Cardiac muscle cell (in vitro differentiated cells and primary cell): ENCODE measurements around the gene SLC25A24. TPM values are rescaled to one million over a fixed set of nuclear protein-coding genes. Genes with fewer than 3 reads are reported as not detected.
"Not testable (repeated sequence)": the region's sequence is repeated elsewhere in the genome, so short reads cannot be mapped to it uniquely, and the experiment has no call there.

ENCODE experiments used
- DNase-seq, 2 donors: peaks; one replicate each; pipeline versions ENCODE4 v3.0.0 to v3.0.0-alpha.2; 2010 to 2017; ENCODE audit warnings: low read depth in 1 of 2, low spot score in 1 of 2
- H3K27ac ChIP-seq: fragments of 200-600 bp; sonication (generic); 2 replicates; pipeline ENCODE4 v1.5.1; 2016
- H3K27me3 ChIP-seq: fragments of 200-600 bp; sonication (generic); 2 replicates; pipeline ENCODE4 v1.6.0; 2016; ENCODE audit warnings: control low read depth
- H3K36me3 ChIP-seq: fragments of 200-600 bp; sonication (generic); 2 replicates; pipeline ENCODE4 v1.5.1; 2016; ENCODE audit warnings: control low read depth
- H3K4me1 ChIP-seq: fragments of 200-600 bp; sonication (generic); 2 replicates; pipeline ENCODE4 v1.8.1; 2017; ENCODE audit warnings: low read depth, mild to moderate bottlenecking, mixed run types
- H3K4me3 ChIP-seq: fragments of 200-600 bp; sonication (generic); 2 replicates; pipeline ENCODE4 v1.5.1; 2016; ENCODE audit warnings: mild to moderate bottlenecking
- H3K9me3 ChIP-seq: fragments of 200-600 bp; sonication (generic); 2 replicates; pipeline ENCODE4 v1.5.1; 2017; ENCODE audit warnings: low read depth, mild to moderate bottlenecking, control low read depth
- polyA plus RNA-seq: library from polyadenylated mRNA; unstranded; fragments of >200 nt; fragmentation: Nextera tagmentation; extraction: Ambion mirVana; gene quantifications from 2 replicates; pipeline ENCODE4 v1.2.1, GENCODE V29; 2016
- total RNA-seq: library from RNA; depleted of rRNA; stranded (reverse); fragments of >200 nt; gene quantifications from 2 replicates; pipeline ENCODE4 v1.2.3, GENCODE V29; 2016
- TF ChIP-seq, protein P1 (sequence below): IDR thresholded peaks from 2 replicates; pipeline ENCODE4 v1.5.1; 2012; ENCODE audit warnings: low read depth, mild to moderate bottlenecking, low read length

Gene SLC25A24
- total and polyA plus RNA-seq, 2 experiments from 2014 or later = 13.6 to 15.5 TPM

DNA sequence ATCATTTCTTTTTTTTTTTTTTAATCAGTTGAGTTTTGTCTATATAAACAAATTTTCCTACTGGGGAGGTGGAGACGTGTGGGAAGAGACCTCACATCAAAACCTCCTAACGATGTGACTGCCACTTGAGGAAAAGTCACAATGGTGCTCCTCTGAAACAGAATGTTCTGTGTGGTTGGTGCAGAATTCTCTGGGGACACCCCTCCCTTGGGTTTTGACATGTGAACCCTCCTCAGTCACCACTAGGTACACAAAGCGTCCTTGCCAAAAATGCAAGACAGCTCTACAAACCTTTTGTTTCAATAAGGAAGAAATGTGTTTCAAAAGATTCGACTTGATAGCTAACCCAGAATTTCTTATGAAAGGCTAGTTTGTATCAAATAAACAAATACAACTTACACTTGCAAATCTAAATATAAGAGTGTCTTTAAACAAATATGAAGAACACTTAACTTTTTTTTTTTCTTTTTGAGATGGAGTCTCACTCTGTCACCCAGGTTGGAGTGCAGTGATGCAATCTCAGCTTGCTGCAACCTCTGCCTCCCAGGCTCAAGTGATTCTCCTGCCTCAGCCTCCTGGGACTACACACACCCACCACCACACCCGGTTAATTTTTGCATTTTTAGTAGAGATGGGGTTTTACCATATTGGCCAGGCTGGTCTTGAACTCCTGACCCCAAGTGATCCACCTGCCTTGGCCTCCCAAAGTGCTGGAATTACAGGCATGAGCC lies 9.3 kb downstream of the SLC25A24 start:
- TF ChIP-seq, protein P1, sequence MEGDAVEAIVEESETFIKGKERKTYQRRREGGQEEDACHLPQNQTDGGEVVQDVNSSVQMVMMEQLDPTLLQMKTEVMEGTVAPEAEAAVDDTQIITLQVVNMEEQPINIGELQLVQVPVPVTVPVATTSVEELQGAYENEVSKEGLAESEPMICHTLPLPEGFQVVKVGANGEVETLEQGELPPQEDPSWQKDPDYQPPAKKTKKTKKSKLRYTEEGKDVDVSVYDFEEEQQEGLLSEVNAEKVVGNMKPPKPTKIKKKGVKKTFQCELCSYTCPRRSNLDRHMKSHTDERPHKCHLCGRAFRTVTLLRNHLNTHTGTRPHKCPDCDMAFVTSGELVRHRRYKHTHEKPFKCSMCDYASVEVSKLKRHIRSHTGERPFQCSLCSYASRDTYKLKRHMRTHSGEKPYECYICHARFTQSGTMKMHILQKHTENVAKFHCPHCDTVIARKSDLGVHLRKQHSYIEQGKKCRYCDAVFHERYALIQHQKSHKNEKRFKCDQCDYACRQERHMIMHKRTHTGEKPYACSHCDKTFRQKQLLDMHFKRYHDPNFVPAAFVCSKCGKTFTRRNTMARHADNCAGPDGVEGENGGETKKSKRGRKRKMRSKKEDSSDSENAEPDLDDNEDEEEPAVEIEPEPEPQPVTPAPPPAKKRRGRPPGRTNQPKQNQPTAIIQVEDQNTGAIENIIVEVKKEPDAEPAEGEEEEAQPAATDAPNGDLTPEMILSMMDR = no peak
- Histone ChIP-seq H3K4me1 (no peaks in the 10 kb centered on the region), H3K27ac (no peak overlapping the region), H3K4me3 (no peak overlapping the region), H3K36me3 (peaks cover 6% of the 10 kb centered on the region), H3K9me3 (no peaks in the 10 kb centered on the region), H3K27me3 (no peaks in the 10 kb centered on the region)
- DNase-seq = no peak

DNA sequence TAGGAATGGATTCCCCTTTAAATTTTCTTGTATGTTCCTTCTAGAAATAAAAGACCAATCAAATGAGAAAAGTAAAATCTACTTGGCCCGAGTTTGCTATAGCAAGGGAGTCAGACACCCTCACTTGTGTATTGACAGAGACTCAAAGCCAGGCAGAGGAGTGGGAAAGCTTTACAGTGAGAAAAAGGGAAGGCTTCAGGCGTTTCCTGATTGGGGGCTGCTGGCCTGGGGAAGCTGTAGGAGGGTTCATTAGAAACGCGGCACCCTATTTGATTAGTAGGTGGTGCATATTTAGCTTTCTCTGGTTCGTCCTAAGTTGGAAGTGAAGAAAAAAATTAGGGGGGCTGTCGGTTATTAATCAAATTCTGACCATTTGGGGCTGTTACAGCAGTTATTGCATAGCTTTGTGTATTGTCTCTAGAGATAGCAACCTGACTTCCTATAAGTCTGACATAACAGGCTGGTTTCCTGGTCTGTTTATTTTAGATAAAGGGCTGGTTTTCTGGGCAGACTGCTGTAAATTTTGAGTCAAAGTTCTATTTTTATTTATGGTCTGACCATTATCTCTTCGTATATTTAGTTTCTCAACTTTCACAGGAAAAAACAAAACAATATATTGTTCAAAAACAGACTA lies 10.0 kb downstream of the SLC25A24 start:
- TF ChIP-seq, protein P1 = no peak
- DNase-seq = no peak
- Histone ChIP-seq H3K4me3 (no peak overlapping the region), H3K4me1 (no peaks in the 10 kb centered on the region), H3K36me3 (peaks cover 8% of the 10 kb centered on the region), H3K27me3 (no peaks in the 10 kb centered on the region), H3K27ac (no peak overlapping the region), H3K9me3 (no peaks in the 10 kb centered on the region)

DNA sequence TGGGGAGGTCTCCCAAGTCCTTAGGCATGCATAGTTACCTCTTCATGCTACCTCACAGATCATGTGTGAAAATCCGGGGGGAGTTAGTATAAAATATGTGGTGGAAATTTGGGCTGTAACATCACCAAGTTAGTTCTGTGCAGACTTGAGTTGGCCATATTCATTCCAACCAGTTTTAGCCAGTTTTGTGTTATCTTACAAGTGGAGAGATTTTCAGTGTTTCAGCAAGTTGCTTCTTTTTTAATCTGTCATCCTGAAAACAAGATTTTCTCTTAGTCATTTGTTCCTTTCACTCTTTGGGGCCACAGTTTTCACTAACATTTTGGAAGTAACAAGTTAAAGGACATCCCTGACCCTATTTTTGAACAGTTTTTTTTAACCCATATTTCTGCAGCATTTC lies 11.3 kb downstream of the SLC25A24 start:
- peaks cover 13% of the 10 kb centered on the region for H3K36me3 ChIP-seq
- DNase-seq = no peak
- TF ChIP-seq, protein P1 = no peak
- no peak overlapping the region for H3K4me3 ChIP-seq
- no peak overlapping the region for H3K27ac ChIP-seq
- H3K9me3 ChIP-seq = no peaks in the 10 kb centered on the region
- H3K27me3 ChIP-seq = no peaks in the 10 kb centered on the region
- H3K4me1 ChIP-seq = no peaks in the 10 kb centered on the region

DNA sequence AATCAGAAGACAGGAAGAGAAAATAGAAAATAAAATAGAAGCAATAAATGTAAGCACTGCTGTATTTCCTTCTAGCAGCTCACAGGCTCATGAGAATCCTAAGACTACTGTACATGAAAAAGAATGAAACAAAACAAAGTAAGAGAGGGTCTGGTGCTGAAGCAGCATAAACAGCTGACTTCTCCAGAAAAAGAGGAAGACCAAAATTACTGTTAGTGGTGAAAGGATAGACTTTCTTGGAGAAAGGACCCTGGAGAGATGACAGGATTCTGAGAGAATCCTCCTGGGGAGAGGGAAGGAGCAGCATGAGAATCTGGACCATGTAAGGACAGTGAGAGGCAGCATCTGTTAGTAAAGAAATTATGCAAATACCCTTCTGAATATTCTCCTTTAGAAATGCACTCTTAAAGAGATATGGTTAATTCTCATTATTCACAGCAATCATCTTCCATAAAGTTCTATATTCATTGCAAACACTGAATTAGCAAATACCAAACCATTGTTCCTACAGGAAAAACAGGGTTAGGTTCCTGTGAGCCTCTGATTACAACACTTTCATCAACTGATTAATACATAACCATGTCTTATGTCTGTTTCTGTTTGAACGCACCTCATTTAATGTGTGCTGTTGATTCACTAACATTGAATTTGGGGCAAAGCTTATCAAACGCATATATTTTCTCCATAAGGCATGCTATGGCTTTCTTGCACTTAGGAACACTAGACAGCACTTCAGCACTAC lies 17.0 kb downstream of the SLC25A24 start:
- TF ChIP-seq, protein P1 = no peak
- H3K36me3 ChIP-seq = peaks cover 21% of the 10 kb centered on the region
- H3K9me3 ChIP-seq = no peaks in the 10 kb centered on the region
- H3K4me1 ChIP-seq = no peaks in the 10 kb centered on the region
- no peak overlapping the region for H3K4me3 ChIP-seq
- no peaks in the 10 kb centered on the region for H3K27me3 ChIP-seq
- DNase-seq = no peak
- H3K27ac ChIP-seq = no peak overlapping the region

DNA sequence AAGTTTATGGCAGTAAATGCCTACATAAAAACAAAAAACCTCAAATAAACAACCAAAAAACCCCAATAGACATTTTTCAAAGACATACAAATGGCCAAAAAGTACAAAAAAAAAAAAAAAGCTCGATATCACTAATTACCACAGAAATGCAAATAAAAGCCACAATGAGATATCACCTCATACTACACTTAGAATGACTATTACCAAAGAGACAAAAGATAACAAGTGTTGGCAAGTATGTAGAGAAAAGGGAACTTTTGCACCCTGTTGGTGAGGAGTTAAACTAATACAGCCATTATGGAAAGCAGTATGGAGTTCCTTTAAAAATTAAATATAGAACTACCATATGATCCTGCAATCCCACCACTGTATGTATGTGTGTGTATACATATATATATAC lies 21.1 kb downstream of the SLC25A24 start:
- TF ChIP-seq, protein P1 = no peak
- H3K4me3 ChIP-seq = no peak overlapping the region
- no peaks in the 10 kb centered on the region for H3K9me3 ChIP-seq
- DNase-seq = peak in 1 of 2 donors; percentile 39
- H3K36me3 ChIP-seq = peaks cover 9% of the 10 kb centered on the region
- H3K4me1 ChIP-seq = no peaks in the 10 kb centered on the region
- H3K27me3 ChIP-seq = no peaks in the 10 kb centered on the region
- no peak overlapping the region for H3K27ac ChIP-seq

DNA sequence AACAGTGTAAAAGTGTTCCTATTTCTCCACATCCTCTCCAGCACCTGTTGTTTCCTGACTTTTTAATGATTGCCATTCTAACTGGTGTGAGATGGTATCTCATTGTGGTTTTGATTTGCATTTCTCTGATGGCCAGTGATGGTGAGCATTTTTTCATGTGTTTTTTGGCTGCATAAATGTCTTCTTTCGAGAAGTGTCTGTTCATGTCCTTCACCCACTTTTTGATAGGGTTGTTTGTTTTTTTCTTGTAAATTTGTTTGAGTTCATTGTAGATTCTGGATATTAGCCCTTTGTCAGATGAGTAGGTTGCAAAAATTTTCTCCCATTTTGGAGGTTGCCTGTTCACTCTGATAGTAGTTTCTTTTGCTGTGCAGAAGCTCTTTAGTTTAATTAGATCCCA lies 37.7 kb downstream of the SLC25A24 start:
- H3K4me3 ChIP-seq, DNase-seq, H3K27ac ChIP-seq, H3K9me3 ChIP-seq, H3K27me3 ChIP-seq, H3K36me3 ChIP-seq, H3K4me1 ChIP-seq: not testable (repeated sequence)

DNA sequence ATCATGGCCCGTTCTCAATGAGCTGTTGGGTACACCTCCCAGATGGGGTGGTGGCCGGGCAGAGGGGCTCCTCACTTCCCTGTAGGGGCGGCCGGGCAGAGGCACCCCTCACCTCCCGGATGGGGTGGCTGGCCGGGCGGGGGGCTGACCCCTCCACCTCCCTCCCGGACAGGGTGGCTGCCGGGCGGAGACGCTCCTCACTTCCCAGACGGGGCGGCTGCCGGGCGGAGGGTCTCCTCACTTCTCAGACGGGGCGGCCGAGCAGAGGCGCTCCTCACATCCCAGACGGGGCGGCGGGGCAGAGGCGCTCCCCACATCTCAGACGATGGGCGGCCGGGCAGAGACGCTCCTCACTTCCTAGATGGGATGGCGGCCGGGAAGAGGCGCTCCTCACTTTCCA lies 40.2 kb downstream of the SLC25A24 start:
- not testable (repeated sequence) for H3K27ac ChIP-seq, H3K4me3 ChIP-seq, H3K4me1 ChIP-seq, DNase-seq, H3K36me3 ChIP-seq, H3K27me3 ChIP-seq, H3K9me3 ChIP-seq
